Measurements from ENCODE around the gene ZNF324B.
"Not testable (repeated sequence)": the region's sequence is repeated elsewhere in the genome, so short reads cannot be mapped to it uniquely, and the experiment has no call there.

The ZNF324B gene

DNA sequence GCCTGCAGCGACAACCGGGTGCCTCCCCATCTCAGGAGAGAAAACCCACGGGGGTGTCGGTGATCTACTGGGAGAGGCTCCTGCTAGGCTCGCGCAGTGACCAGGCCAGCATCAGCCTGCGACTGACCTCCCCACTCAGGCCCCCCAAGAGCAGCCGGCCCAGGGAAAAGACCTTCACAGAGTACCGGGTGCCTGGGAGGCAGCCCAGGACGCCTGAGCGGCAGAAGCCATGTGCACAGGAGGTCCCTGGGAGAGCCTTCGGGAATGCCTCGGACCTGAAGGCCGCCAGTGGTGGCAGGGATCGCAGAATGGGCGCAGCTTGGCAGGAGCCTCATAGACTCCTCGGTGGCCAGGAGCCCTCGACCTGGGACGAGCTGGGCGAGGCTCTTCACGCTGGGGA lies 3.9 kb downstream of the ZNF324B start:
- DNase-seq: no peak

DNA sequence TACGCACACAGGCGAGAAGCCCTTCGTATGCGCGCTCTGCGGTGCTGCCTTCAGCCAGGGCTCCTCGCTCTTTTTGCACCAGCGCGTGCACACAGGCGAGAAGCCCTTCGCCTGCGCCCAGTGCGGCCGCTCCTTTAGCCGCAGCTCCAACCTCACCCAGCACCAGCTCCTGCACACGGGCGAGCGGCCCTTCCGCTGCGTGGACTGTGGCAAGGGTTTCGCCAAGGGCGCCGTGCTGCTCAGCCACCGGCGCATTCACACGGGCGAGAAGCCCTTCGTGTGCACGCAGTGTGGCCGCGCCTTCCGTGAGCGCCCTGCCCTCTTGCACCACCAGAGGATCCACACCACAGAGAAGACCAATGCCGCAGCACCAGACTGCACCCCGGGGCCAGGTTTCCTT lies 4.7 kb downstream of the ZNF324B start:
- no peak for DNase-seq

DNA sequence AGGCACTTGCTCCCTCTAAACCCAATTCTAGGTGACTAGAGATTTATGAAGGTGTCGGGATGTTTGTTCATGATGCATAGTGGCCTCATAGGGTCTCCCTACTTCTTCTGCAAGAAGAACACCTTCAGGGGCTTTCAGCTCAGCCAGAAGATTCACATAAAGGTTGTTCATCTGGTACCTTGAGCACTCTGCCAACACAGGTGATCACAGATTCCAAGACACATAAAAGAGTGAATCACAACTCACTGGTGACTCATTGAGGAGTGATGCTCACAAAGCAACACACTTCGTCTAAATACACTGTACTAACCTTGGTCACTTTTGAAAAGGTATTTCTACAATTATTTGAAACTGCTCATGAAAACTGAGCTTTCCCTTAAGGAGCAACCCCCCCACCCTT lies 8.6 kb downstream of the ZNF324B start:
- no peak for DNase-seq

DNA sequence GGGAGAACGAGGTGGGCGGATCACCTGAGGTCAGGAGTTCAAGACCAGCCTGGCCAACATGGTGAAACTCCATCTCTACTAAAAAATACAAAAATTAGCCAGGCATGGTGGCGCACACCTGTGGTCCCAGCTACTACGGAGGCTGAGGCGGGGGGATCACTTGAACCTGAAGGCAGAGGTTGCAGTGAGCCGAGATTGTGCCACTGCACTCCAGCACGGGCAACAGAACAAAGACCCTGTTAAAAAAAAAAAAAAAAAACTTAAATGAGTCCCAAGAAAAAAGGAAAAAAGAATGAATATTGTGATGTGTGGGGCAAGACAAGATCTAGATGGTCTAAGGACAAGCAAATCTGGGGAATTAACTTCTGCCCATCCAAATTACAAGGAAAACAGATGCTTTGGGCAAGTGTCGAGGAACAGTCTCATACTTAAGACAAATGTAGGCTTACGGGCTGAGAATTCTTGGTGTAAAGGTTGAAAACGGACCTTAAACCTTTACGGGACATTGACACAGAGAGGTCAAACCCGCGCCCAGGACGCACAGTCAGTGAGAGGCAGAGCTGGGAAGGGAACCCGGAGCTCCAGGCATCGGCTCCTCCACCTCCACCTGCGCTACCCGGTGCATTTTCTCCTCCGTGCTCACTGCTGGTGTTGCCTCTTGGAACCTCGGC lies 14.8 kb downstream of the ZNF324B start:
- DNase-seq: no peak

DNA sequence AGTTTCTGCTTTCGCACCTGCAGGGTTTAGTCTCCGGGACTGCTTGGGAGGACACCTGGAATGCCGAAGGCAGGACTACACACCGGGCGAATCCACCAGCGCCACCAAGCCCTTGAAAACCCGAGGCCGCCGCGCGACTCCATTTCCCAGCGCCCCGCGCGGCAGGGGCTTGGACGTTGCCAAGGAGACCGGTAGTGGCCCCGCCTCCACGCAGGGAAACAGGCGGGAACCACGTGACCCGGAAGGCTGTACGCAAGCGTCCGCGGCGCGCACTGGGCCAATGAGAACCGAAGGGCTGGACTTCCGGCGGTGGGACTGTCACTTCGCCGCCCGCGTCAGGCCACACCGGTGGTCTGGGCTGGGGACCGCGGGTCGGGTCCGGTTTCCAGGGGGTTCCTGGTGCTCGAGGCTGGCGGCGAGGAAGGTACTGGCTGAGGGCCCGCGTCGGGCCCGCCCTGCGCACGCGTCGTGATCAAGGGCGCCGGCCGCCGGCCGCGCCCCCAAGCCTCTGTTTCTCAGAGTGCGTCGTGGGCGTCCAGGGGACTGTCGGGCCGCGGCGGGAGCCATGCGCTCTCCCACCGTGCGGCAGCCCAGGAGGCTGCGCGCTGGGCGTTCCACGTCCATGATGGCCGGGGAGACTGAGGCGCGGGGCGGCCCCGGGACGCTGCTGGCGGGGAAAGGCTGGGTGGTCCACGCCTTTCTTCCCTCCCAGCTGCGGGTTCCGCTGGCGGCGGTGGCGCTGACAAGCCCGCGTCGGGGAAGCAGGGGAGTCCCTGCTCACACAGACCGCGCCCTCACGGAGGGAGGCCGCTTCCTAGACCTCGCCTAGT lies 15.6 kb downstream of the ZNF324B start, which contains the start of gene ZNF324:
TSS of gene ZNF324 (plus strand) at position 321 of the 830 bp plus-strand sequence. CDS start 2,106 bp downstream, outside the sequence.
- peak; percentile 98 to 99 for DNase-seq

DNA sequence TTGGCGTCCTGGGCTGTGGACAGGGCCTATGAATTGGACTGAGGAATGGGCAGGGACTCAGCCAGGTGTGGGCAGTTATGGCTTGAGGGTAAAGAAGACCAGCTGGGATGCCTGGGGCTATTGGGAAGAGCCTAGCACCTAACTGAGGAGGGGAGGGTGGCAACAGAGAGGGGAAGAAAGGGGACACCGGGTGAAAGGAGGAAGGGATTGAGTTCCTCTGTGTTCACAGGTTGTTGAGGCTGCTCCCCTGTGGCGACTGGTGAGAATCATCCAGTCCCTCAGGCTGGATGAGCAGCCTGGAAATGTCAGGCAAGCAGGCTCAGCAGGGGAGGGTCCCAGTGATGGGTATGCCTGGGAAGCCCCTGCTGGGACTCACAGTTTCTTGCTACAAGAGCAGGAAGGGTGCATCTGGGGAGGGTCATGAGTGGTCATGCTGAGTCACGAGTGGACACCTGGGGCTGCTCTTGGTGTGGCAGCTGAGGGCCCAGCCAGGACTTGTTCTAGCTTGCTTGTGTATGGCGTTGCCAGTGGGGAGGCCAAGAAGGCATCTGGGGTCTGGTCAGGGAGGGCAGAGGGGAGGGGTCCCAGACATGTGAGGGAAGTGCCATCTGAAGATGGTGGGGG lies 16.9 kb downstream of the ZNF324B start:
- no peak for DNase-seq

DNA sequence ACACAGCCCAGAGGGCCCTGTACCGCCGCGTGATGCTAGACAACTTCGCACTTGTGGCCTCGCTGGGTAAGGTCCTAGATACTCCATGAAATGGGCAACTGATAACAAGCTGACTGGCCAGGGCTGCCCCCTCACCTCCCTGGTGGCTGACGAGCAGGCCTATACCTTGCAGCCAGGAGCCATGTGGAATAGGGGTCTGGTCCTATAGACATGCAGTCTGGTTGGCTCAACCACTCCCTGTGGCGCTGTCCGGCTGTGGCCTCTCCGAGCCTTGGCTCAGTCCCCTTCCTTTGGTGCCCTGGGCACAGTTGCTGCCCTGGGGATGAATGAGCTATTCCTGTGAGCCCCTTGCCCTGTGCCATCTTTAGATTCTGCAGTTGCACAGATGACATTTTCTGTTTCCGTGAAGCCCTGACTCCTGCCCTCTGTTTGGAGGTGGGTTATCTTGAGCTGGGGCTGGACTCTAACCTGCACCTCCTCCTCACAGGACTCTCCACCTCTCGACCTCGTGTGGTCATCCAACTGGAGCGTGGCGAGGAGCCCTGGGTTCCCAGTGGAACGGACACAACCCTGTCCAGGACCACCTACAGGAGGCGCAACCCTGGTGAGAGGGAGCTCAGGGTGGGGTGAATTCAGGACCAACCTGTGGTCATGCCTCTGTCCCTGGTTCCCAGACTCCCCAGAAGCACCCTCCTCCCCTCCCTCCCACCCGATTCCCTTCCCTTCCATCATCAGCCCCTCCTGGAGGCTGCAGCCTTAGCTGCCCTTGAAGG lies 18.0 kb downstream of the ZNF324B start:
- no peak for DNase-seq

DNA sequence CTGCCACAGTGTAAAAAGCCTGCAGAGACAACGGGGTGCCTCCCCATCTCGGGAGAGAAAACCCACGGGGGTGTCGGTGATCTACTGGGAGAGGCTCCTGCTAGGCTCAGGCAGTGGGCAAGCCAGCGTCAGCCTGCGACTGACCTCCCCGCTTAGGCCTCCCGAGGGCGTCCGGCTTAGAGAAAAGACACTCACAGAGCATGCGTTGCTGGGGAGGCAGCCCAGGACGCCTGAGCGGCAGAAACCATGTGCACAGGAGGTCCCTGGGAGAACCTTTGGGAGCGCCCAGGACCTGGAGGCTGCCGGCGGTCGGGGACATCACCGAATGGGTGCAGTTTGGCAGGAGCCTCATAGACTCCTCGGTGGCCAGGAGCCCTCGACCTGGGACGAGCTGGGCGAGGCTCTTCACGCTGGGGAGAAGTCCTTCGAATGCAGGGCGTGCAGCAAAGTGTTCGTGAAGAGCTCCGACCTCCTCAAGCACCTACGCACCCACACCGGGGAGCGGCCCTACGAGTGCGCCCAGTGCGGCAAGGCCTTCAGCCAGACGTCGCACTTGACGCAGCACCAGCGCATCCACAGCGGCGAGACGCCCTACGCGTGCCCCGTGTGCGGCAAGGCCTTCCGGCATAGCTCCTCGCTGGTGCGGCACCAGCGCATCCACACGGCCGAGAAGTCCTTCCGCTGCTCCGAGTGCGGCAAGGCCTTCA lies 19.6 kb downstream of the ZNF324B start:
- DNase-seq: not testable (repeated sequence)

DNA sequence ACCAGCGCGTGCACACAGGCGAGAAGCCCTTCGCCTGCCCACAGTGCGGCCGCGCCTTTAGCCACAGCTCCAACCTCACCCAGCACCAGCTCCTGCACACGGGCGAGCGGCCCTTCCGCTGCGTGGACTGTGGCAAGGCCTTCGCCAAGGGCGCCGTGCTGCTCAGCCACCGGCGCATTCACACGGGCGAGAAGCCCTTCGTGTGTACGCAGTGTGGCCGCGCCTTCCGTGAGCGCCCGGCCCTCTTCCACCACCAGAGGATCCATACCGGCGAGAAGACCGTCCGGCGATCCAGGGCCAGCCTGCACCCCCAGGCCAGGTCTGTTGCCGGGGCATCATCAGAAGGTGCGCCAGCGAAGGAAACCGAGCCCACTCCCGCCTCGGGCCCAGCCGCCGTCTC lies 20.3 kb downstream of the ZNF324B start:
- no peak for DNase-seq

DNA sequence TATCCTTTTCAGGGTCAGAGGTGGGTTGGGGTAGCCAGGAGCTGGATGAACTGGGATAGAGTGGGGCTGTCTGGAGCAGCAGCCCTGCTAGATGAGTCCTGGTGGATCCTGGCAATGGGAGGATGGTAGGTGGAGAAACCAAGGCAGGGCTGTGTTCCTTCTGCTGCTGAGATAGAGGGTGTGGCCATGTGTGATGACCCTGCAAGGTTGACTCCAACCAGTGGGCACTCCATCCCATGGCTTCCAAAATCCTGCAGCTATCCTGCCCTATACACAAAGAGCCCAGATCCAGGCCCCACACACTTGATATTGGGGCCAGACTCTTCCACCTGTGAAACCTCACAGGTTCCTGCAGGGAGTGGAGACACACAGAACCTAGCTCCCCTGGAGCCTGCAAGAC lies 22.4 kb downstream of the ZNF324B start:
- DNase-seq: no peak

DNA sequence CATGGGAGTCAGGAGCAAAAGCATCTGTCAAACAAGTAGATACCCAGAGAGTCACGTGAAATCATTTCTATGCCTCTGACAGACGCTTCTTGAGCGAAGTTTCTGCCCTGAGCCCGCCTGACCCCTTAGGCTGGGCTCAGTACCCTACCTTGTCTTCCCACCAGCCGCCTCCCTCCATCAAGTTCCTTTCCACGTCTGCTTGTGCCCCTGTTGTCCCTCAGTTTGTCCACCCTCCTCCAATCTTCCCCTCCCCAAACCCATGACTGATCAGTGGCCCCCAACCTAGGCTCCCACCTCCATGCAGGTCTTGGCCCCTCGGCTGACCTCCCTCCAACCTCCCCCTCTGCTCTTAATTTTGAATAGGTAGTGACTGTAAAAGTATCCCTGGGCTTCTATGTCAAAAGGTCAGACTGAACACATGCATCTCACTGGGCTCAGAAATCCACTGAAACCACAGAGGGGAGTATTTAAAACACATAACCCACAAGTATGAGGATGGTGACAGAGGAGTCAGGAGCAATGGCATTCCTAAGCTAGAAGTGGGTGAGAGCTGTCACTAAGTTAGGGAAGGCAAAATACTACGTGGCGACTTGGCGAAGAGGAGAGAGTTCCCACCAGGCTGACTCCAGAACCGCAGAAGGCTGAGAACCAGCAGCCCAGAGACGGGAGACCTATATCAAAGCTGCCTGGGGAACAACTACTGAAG lies 23.0 kb downstream of the ZNF324B start:
- no peak for DNase-seq

DNA sequence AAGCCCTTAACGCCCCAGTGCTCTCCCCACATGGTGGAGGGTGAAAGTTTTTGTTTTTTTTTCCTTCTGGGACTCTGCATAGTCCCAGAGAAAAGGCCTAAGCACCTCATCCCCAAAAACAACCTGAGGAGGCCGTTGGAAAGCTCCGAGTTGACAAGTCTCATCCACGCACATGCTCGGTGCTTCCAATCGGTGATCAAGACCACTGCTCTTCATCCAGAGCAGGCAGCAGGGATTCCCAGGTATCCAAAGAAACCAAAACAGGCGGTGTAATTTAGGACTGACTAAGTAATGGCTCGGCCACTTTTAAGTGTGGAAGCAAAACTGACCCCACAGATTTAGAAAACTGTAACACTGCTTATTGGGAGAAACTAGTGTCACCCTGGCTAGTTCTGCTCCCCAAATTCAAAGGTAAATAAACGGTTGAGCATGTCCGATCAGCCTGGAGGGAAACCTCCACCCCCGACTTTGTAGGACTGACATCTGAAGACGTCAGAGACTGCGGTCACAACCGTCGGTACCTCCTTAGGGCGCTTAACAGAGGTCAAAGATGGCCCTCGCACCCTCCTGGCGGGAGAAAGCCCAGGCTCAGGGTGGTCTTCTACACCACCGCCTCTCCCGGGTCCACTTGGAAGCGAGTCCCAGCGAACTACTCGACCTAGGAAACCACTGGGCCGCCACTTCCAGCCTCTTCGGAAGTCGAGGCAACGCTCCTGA lies 23.7 kb downstream of the ZNF324B start:
- DNase-seq: no peak

DNA sequence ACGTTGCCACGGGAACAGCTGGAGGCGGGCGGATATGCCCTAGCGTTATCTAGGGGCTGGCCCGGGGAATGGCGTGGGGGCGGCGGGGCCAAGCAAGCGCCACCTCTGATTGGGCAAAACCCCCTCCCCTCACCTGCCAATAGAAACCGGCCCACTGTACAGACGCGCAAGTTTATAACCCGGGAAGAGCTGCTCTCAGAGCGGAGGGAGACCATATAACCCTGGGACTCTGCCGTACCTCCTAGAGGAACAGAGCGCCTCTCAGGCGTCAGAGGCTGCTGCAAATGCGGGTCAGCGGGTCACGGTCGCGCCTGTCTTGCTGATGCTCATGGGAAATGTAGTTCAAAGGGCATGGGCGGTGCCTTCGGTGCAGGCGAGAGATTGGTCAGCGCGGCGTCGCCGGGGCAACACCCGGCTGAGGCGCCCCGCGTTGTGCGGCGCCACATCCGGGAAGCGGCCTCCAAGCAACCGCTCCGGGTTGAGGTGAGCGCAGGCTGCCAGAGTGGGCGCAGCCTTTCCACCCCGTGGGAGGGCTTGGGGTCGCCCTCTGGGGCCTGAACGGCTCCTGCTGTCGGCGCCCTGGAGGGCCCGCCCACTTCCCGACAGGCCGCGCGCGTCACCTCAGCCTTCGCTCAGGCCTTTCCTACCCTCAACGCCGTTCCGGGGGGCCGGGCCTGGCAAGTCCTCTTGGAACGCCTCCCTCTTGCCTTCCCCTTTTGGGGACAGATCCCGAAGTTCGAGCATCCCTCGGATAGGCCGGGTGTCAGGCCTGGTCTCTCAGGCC lies 24.5 kb downstream of the ZNF324B start, which contains the start of gene ZNF446:
TSS of gene ZNF446 (plus strand) at position 639 of the 784 bp plus-strand sequence. CDS start 867 bp downstream, outside the sequence.
- DNase-seq: peak; percentile 96 to 97

DNA sequence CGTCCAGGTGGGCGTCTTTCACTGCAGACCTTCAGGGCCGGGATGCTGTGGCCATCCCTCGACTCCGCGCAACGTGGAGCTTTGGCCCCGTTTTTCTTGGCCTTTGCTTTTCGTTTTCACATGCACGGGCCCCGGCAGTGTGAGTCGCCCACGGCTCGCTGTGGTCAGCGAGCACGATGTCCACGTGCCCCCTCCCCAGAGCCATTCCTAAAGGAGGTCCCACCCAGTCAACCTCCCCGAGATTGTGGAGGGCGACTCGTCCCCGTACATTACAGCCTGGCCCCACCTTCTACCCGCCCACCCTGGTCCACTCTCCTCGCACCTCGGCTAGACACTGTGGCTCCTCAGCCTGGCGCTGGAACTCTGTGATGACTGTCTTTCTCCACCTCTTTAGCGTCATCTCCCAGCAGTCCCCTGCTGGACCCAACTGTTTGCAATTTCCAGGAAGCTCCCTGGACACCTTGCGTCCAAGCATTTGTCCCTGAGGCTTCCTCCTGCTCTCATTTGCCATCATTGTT lies 25.1 kb downstream of the ZNF324B start:
- DNase-seq: peak; percentile 39 to 41

DNA sequence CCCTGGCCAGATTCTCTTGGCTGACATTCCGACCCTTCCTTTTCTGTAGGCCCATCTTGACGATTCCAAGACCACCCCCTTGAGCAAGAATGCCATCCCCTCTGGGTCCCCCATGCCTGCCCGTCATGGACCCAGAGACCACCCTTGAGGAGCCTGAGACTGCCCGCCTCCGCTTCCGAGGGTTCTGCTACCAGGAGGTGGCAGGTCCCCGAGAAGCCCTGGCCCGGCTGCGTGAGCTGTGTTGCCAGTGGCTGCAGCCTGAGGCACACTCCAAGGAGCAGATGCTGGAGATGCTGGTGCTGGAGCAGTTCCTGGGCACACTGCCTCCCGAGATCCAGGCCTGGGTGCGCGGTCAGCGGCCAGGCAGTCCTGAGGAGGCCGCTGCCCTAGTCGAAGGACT lies 25.7 kb downstream of the ZNF324B start:
- no peak for DNase-seq

DNA sequence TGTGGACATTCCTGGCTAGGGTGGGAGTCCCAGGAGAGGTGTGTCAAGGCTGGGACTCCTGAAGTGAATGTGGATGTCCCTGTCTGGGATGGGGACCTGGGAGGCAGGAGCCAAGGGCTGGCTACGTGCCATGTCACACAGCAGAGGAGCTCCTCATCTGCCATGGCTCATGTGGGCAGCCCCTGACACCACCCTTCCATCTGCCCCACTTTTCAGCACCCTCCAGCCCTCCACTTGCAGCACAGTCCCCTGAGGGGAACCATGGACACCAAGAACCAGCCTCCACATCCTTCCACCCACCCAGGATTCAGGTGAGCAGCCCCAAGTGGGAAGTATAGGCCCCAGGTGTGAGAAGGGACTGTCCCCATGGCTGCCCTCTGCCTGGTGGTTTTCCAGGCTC lies 26.4 kb downstream of the ZNF324B start:
- DNase-seq: no peak

DNA sequence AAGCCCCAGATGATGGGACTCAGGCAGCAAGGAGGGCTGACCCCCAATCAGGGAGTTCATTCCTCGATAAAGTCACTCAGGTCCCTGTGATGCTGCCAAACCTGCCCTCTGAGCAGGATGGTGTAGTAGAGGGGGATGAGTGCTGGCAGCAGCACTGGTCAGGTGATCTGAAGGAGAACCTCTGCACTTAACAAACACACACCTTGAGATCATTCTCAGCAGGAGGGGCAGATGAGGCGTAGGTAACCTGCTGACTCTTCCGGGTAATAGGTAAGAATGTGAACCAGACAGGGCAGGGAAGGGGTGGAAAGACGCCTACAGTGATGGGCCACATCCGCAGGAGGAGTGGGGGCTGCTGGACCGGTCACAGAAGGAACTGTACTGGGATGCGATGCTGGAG lies 27.9 kb downstream of the ZNF324B start:
- no peak for DNase-seq

DNA sequence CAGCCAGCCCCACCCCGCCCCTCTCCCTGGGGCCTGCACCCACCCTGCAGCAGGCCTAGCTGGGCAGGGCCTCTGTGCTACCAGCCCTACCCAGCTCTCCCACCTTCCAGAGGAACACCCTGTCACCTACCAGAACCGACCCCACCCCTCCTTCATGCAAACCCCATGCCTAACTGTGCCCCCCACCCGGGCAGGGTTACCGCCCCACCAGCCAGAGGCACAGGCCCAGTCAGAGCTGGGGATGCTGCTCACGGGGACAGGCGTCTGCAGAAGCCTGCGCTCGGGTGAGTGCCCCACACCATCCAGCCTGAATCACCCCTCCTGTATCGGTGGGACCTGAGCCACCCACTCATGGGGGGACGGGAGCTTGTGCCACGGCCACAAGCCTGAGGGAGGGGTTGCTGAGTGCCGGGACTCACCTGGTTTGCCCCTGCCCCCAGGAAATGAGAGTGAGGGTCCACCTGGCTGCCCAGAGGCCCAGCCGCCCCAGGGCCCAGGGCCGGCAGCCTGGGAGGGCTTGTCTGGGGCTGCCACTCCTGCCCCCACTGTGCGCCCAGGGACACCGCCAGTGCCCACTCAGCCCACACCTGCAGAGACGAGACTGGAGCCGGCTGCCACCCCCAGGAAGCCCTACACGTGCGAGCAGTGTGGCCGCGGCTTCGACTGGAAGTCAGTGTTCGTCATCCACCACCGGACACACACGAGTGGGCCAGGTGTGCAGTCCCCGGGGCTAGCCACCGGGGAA lies 28.5 kb downstream of the ZNF324B start:
- DNase-seq: no peak

DNA sequence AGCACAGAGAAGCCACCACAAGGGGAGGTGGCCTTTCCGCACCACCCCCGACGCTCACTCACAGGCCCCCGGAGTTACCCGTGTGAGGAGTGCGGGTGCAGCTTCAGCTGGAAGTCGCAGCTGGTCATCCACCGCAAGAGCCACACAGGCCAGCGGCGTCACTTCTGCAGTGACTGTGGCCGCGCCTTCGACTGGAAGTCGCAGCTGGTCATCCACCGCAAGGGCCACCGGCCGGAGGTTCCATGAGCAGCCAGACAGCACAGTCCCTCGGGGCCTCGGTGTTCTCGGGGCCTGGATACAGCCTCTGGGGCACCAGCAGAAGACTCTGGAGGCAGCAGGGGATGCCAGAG lies 29.0 kb downstream of the ZNF324B start:
- DNase-seq: no peak

Data from activated T-cell treated with anti-CD3 and anti-CD28 coated beads, Interleukin-2, amount 50 U/mL, for 48 hours (primary cell).